Measurements from ENCODE around the gene ZNF610. TPM values are rescaled to one million over a fixed set of nuclear protein-coding genes. Genes with fewer than 3 reads are reported as not detected.
A peak's percentile ranks its signal among the peaks of the same experiment; 100 is the strongest.

Gene ZNF610
- total RNA-seq, 1 donor from 2014 or later, result 5.7 TPM

DNA sequence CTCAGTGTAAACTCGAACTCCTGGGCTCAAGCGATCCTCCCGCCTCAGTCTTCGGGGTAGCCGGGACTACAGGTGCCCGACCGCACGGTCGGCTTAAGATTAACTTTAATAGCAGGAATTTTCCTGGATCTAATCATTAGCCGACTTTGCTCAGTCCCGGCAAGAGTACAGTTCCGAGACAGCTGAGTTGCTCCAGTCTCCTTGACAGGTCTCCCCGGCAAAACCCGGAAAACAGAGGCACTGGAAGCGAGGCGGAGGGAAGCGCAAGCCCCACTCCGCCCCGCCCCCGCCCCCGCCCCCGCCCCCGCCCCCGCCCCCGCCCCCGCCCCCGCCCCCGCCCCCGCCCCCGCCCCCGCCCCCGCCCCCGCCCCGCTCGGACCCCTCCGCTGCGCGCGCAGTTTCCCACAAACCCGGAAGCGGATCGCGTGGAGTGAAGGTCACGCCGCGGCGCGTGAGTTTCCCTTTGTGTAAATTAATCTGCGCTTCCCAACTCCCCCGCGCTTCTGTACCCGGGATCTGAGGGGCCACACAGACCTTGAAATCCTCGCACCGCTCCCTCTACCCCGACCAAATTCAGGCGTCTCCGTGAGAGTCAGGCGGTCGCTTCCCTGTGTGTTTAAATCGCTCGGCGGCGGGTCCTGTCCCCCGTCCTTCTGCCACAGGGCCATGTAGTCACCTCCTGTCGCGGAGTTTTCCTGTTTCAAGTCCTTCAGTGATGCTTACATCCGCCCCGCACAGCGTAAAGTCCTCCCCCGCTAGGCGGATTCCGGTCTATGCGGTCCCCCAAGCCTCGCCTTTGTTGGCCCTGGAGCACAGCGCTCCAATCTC is 39.1 kb upstream of the ZNF610 start, which contains the start of gene ZNF480:
Gene ZNF480, plus strand, starts transcription at position 397 of the 828 bp plus-strand sequence. CDS start 3,244 bp downstream, outside the sequence.
- H2AFZ ChIP-seq (ENCODE audit: low read depth, low read length), result peak within 1 kb of the TSS; percentile 85
- no peaks in the 10 kb centered on the region for H4K20me1 ChIP-seq (ENCODE audit: insufficient read depth, low read length)
- peak within 1 kb of the TSS; percentile 93 for H3K27ac Mint-ChIP-seq (ENCODE audit: unreplicated experiment)
- no peaks in the 10 kb centered on the region for H3K4me1 ChIP-seq (ENCODE audit: insufficient read depth, low read length)
- peaks cover 6% of the 10 kb centered on the region for H3K79me2 ChIP-seq (ENCODE audit: insufficient read depth, low read length)
- peak within 1 kb of the TSS; percentile 96 for H3K4me3 Mint-ChIP-seq (ENCODE audit: unreplicated experiment)
- FAIRE-seq (no peak), DNase-seq (ENCODE audit: low read depth) (peak; percentile 72)
- H3K9ac ChIP-seq (ENCODE audit: low read length), result peak within 1 kb of the TSS; percentile 96
- H3K36me3 ChIP-seq (ENCODE audit: insufficient read depth, low read length), result peaks cover 6% of the 10 kb centered on the region
- TF ChIP-seq, protein P1, sequence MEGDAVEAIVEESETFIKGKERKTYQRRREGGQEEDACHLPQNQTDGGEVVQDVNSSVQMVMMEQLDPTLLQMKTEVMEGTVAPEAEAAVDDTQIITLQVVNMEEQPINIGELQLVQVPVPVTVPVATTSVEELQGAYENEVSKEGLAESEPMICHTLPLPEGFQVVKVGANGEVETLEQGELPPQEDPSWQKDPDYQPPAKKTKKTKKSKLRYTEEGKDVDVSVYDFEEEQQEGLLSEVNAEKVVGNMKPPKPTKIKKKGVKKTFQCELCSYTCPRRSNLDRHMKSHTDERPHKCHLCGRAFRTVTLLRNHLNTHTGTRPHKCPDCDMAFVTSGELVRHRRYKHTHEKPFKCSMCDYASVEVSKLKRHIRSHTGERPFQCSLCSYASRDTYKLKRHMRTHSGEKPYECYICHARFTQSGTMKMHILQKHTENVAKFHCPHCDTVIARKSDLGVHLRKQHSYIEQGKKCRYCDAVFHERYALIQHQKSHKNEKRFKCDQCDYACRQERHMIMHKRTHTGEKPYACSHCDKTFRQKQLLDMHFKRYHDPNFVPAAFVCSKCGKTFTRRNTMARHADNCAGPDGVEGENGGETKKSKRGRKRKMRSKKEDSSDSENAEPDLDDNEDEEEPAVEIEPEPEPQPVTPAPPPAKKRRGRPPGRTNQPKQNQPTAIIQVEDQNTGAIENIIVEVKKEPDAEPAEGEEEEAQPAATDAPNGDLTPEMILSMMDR (IDR thresholded peaks at IDR 0.05; ENCODE audit: insufficient read depth, low read depth, low read length), result no peak
- no peak for TF ChIP-seq EZH2 (IDR thresholded peaks at IDR 0.05; ENCODE audit: insufficient read depth, low read length)
- H3K27me3 Mint-ChIP-seq (ENCODE audit: low read depth, unreplicated experiment), result no peaks in the 10 kb centered on the region
- H3K9me3 Mint-ChIP-seq (ENCODE audit: unreplicated experiment), result peaks cover 22% of the 10 kb centered on the region
- peak within 1 kb of the TSS; percentile 91 for H3K4me3 ChIP-seq (ENCODE audit: insufficient read depth, low read depth, low read length)
- H3K27ac ChIP-seq (ENCODE audit: low read depth, low read length), result peak within 1 kb of the TSS; percentile 84
- H3K27me3 ChIP-seq (ENCODE audit: insufficient read depth, low read length), result no peaks in the 10 kb centered on the region
- H3K36me3 Mint-ChIP-seq (ENCODE audit: low read depth, unreplicated experiment), result peaks cover 33% of the 10 kb centered on the region
- peaks cover 17% of the 10 kb centered on the region for H3K9me3 ChIP-seq (ENCODE audit: insufficient read depth, low read depth, low read length)
- H3K4me2 ChIP-seq (ENCODE audit: low read length), result peak within 1 kb of the TSS; percentile 92
- peaks cover 7% of the 10 kb centered on the region for H3K4me1 Mint-ChIP-seq (ENCODE audit: low read depth, unreplicated experiment)

DNA sequence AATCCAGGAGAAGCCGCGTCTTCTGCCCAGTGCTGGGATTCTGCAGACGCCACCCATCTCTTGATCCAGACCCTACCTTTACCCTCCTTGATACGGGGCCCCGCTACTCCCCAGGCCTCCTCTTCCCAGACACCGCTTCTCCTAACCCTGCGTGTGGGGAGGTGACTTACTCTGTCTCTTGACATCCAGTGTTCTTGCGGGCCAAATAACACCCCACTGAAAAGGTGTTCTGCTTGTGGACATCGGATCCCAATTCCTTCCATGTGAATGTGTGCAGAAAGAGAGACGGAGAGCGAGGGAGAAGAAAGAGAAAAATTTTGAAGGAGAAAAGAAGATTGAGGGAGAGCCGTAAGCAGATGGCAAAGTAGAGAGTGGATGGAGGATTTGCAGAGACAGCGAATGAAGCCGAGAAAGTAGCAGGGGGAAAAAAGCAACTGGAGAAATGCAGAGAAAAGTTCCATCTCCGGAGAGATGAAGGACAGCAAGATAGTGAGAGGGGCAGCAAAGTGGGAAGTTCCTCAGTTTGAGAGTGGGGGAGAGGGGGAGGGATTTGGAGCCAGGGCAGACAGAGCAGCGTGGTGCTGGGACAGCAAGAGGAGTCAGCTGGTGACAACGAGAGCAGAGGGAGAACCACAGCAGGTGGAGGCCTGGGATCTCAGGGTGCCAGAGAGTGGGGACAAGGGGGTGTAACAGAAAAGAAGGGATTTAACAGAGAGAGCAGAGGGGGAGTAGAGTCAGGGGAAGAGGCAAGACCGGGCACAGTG is 38.3 kb upstream of the ZNF610 start:
- H2AFZ ChIP-seq (ENCODE audit: low read depth, low read length), result peak overlapping the region; percentile 85
- Mint-ChIP-seq H3K4me3 (ENCODE audit: unreplicated experiment) (peak overlapping the region; percentile 96), H3K27ac (ENCODE audit: unreplicated experiment) (peak overlapping the region; percentile 93), H3K4me1 (ENCODE audit: low read depth, unreplicated experiment) (peaks cover 7% of the 10 kb centered on the region), H3K27me3 (ENCODE audit: low read depth, unreplicated experiment) (no peaks in the 10 kb centered on the region), H3K9me3 (ENCODE audit: unreplicated experiment) (peaks cover 17% of the 10 kb centered on the region), H3K36me3 (ENCODE audit: low read depth, unreplicated experiment) (peaks cover 33% of the 10 kb centered on the region)
- peak overlapping the region; percentile 84 for H3K27ac ChIP-seq (ENCODE audit: low read depth, low read length)
- TF ChIP-seq, protein P1 (IDR thresholded peaks at IDR 0.05; ENCODE audit: insufficient read depth, low read depth, low read length), result no peak
- no peak for TF ChIP-seq EZH2 (IDR thresholded peaks at IDR 0.05; ENCODE audit: insufficient read depth, low read length)
- H3K9me3 ChIP-seq (ENCODE audit: insufficient read depth, low read depth, low read length), result peaks cover 20% of the 10 kb centered on the region
- FAIRE-seq, result no peak
- peak overlapping the region; percentile 91 for H3K4me3 ChIP-seq (ENCODE audit: insufficient read depth, low read depth, low read length)
- H3K79me2 ChIP-seq (ENCODE audit: insufficient read depth, low read length), result peaks cover 6% of the 10 kb centered on the region
- DNase-seq (ENCODE audit: low read depth), result no peak
- no peaks in the 10 kb centered on the region for H3K27me3 ChIP-seq (ENCODE audit: insufficient read depth, low read length)
- no peaks in the 10 kb centered on the region for H3K4me1 ChIP-seq (ENCODE audit: insufficient read depth, low read length)
- peaks cover 12% of the 10 kb centered on the region for H3K36me3 ChIP-seq (ENCODE audit: insufficient read depth, low read length)
- peak overlapping the region; percentile 96 for H3K9ac ChIP-seq (ENCODE audit: low read length)
- peak overlapping the region; percentile 92 for H3K4me2 ChIP-seq (ENCODE audit: low read length)
- H4K20me1 ChIP-seq (ENCODE audit: insufficient read depth, low read length), result no peaks in the 10 kb centered on the region
